IMR-90 (cell line): Measurements from ENCODE around the gene FEV. TPM values are rescaled to one million over a fixed set of nuclear protein-coding genes. Genes with fewer than 3 reads are reported as not detected.

Source experiments
- ATAC-seq: fragments of 200-7000 bp; cut with Tn5 transposase; 2 replicates; pipeline ENCODE4 v1.9.1; 2020; ENCODE audit warnings: low read depth, mild to moderate bottlenecking, moderate library complexity
- BruUV-seq: library from RNA; stranded (reverse); fragments of 400-500 nt; replicated peaks from 2 replicates; lab custom pipeline; 2021; lab: Mats Ljungman, UMichigan
- CTCF ChIA-PET: fragments of 300-600 bp; formaldehyde crosslinking; extraction: SDS; loops from one replicate; lab custom pipeline; 2021; ENCODE audit warnings: antibody characterized with exemption; lab: Yijun Ruan, JAX
- POLR2A ChIA-PET: fragments of 300-600 bp; sonication (Branson Sonifier 250); formaldehyde crosslinking; loops from one replicate; lab custom pipeline; 2022; ENCODE audit warnings: antibody characterized with exemption; ENCODE audit not compliant: unreplicated experiment; lab: Charles Lee
- DNase-seq: peaks from one replicate; pipeline ENCODE4 v3.0.0; 2013
- H2AFZ ChIP-seq: replicated peaks from 2 replicates; pipeline ENCODE3; 2013; ENCODE audit warnings: low read length, mild to moderate bottlenecking; ENCODE audit not compliant: poor library complexity
- H2AK5ac ChIP-seq: 2 replicates; pipeline ENCODE4 v1.6.1; 2013; ENCODE audit warnings: low read depth, low read length, inconsistent platforms
- H2AK9ac ChIP-seq: replicated peaks from 2 replicates; pipeline ENCODE3; 2013; ENCODE audit warnings: mild to moderate bottlenecking, low read depth, low read length, moderate library complexity; ENCODE audit not compliant: poor library complexity
- H2BK120ac ChIP-seq: 2 replicates; pipeline ENCODE4 v1.6.1; 2013; ENCODE audit warnings: low read depth, low read length, inconsistent platforms
- H2BK15ac ChIP-seq: 3 replicates; pipeline ENCODE4 v1.6.1; 2013; ENCODE audit warnings: low read depth, low read length, inconsistent platforms
- H2BK20ac ChIP-seq: 2 replicates; pipeline ENCODE4 v1.6.1; 2013; ENCODE audit warnings: low read depth, mild to moderate bottlenecking, inconsistent platforms, low read length, moderate library complexity
- H2BK5ac ChIP-seq: 2 replicates; pipeline ENCODE4 v1.6.1; 2013; ENCODE audit warnings: mild to moderate bottlenecking, low read depth, low read length, inconsistent platforms; ENCODE audit not compliant: poor library complexity, severe bottlenecking
- H3K14ac ChIP-seq: replicated peaks from 2 replicates; pipeline ENCODE4 v1.6.1; 2013; ENCODE audit warnings: low read depth, low read length, inconsistent platforms
- H3K18ac ChIP-seq: 2 replicates; pipeline ENCODE4 v1.6.1; 2013; ENCODE audit warnings: low read depth, low read length, control low read depth
- H3K23ac ChIP-seq: 2 replicates; pipeline ENCODE4 v1.6.1; 2013; ENCODE audit warnings: low read depth, low read length, inconsistent platforms
- H3K27ac ChIP-seq: 2 replicates; pipeline ENCODE4 v1.5.1; 2013; ENCODE audit warnings: mild to moderate bottlenecking, control low read depth, low read length; ENCODE audit not compliant: insufficient read depth
- H3K27me3 ChIP-seq: 2 replicates; pipeline ENCODE4 v1.6.1; 2013; ENCODE audit warnings: low read length; ENCODE audit not compliant: control insufficient read depth, insufficient read depth
- H3K36me3 ChIP-seq: 2 replicates; pipeline ENCODE4 v1.6.1; 2013; ENCODE audit warnings: low read length, mixed read lengths; ENCODE audit not compliant: control insufficient read depth, insufficient read depth
- H3K4ac ChIP-seq: 2 replicates; pipeline ENCODE4 v1.6.1; 2013; ENCODE audit warnings: low read depth, low read length, inconsistent platforms
- H3K4me1 ChIP-seq: 2 replicates; pipeline ENCODE4 v1.6.1; 2013; ENCODE audit warnings: low read length, mixed read lengths; ENCODE audit not compliant: control insufficient read depth, insufficient read depth
- H3K4me2 ChIP-seq: 2 replicates; pipeline ENCODE4 v1.6.1; 2013; ENCODE audit warnings: low read depth, mild to moderate bottlenecking, control low read depth, low read length, moderate library complexity
- H3K4me3 ChIP-seq: 2 replicates; pipeline ENCODE4 v1.5.1; 2013; ENCODE audit warnings: low read depth, mild to moderate bottlenecking, control low read depth, low read length, moderate library complexity; ENCODE audit not compliant: insufficient read depth
- H3K56ac ChIP-seq: 2 replicates; pipeline ENCODE4 v1.6.1; 2013; ENCODE audit warnings: low read length, inconsistent platforms; ENCODE audit not compliant: insufficient read depth; ENCODE audit errors: extremely low read depth
- H3K79me1 ChIP-seq, 2 experiments: 2 replicates each; pipeline ENCODE4 v1.6.1; 2013; ENCODE audit warnings: low read length in 2 of 2, inconsistent platforms in 1 of 2, low read depth in 1 of 2
- H3K9ac ChIP-seq: 2 replicates; pipeline ENCODE4 v1.6.1; 2013; ENCODE audit warnings: low read depth, low read length, control low read depth
- H3K9me1 ChIP-seq: 2 replicates; pipeline ENCODE4 v1.6.1; 2013; ENCODE audit warnings: low read length, inconsistent platforms; ENCODE audit not compliant: insufficient read depth
- H3K9me3 ChIP-seq: 2 replicates; pipeline ENCODE4 v1.6.1; 2013; ENCODE audit warnings: low read length; ENCODE audit not compliant: control insufficient read depth, insufficient read depth
- H4K20me1 ChIP-seq: 2 replicates; pipeline ENCODE4 v1.6.1; 2013; ENCODE audit warnings: low read length, inconsistent platforms; ENCODE audit not compliant: insufficient read depth
- H4K5ac ChIP-seq: 2 replicates; pipeline ENCODE4 v1.6.1; 2013; ENCODE audit warnings: mild to moderate bottlenecking, low read depth, low read length, control low read depth
- H4K8ac ChIP-seq, 2 experiments: 2 replicates each; pipeline ENCODE4 v1.6.1; 2013; ENCODE audit warnings: low read depth in 2 of 2, low read length in 2 of 2, control low read depth in 1 of 2, inconsistent platforms in 1 of 2
- H4K91ac ChIP-seq: 2 replicates; pipeline ENCODE4 v1.6.1; 2013; ENCODE audit warnings: low read depth, low read length, inconsistent platforms; ENCODE audit not compliant: insufficient read depth
- BHLHE40 ChIP-seq: fragments of 150-350 bp; IDR thresholded peaks from 2 replicates; pipeline ENCODE4 v1.6.1; 2016; ENCODE audit warnings: mild to moderate bottlenecking, low read depth, low read length
- CEBPB ChIP-seq: IDR thresholded peaks from 2 replicates; pipeline ENCODE4 v1.6.1; 2012; ENCODE audit warnings: low read depth, low read length, improper control_type of control experiment
- CHD1 ChIP-seq: IDR thresholded peaks from 2 replicates; pipeline ENCODE4 v1.6.1; 2012; ENCODE audit warnings: low read depth, low read length, improper control_type of control experiment
- CTCF ChIP-seq: conservative IDR thresholded peaks from 2 replicates; pipeline ENCODE4 v1.5.1; 2012; ENCODE audit warnings: mild to moderate bottlenecking, low read depth, low read length, improper control_type of control experiment
- ELK1 ChIP-seq: fragments of 150-350 bp; IDR thresholded peaks from 2 replicates; pipeline ENCODE4 v1.6.1; 2016; ENCODE audit warnings: low read depth, mild to moderate bottlenecking, low read length, moderate library complexity, borderline replicate concordance
- FOS ChIP-seq: fragments of 150-350 bp; IDR thresholded peaks from 2 replicates; pipeline ENCODE4 v1.6.1; 2016; ENCODE audit warnings: low read depth, low read length
- MAFK ChIP-seq: IDR thresholded peaks from 2 replicates; pipeline ENCODE4 v1.6.1; 2012; ENCODE audit warnings: low read depth, low read length, improper control_type of control experiment
- MAZ ChIP-seq: IDR thresholded peaks from 2 replicates; pipeline ENCODE4 v1.6.1; 2012; ENCODE audit warnings: low read depth, mild to moderate bottlenecking, low read length, improper control_type of control experiment, moderate library complexity, borderline replicate concordance
- MXI1 ChIP-seq: IDR thresholded peaks from 2 replicates; pipeline ENCODE4 v1.6.1; 2012; ENCODE audit warnings: low read depth, mild to moderate bottlenecking, low read length, moderate library complexity, borderline replicate concordance
- NFE2L2 ChIP-seq: fragments of 150-350 bp; IDR thresholded peaks from 2 replicates; pipeline ENCODE4 v1.6.1; 2016; ENCODE audit warnings: low read depth, mild to moderate bottlenecking, low read length
- POLR2A ChIP-seq: IDR thresholded peaks from 2 replicates; pipeline ENCODE4 v1.6.1; 2012; ENCODE audit warnings: mild to moderate bottlenecking, low read depth, low read length
- RCOR1 ChIP-seq: IDR thresholded peaks from 2 replicates; pipeline ENCODE4 v1.6.1; 2012; ENCODE audit warnings: mild to moderate bottlenecking, low read length, improper control_type of control experiment; ENCODE audit not compliant: insufficient replicate concordance
- RFX5 ChIP-seq: IDR thresholded peaks from 2 replicates; pipeline ENCODE4 v1.8.0; 2012; ENCODE audit warnings: low read depth, mild to moderate bottlenecking, low read length, moderate library complexity
- SMC3 ChIP-seq: fragments of 150-350 bp; IDR thresholded peaks from 2 replicates; pipeline ENCODE4 v1.6.1; 2016; ENCODE audit warnings: low read depth, mild to moderate bottlenecking, antibody characterized with exemption, low read length, moderate library complexity
- WGBS, 2 experiments: methylation state at CpG; one replicate each; pipeline versions ENCODE4 v1.1.5 to v1.1.7; 2013; ENCODE audit warnings: missing lambda C conversion rate in 2 of 2; ENCODE audit not compliant: insufficient read length in 1 of 2; ENCODE audit errors: extremely low coverage in 2 of 2; 5-methylcytosine and 5-hydroxymethylcytosine counted together
- dilution Hi-C: fragments of 300-500 bp; cut with HindIII; formaldehyde crosslinking; loops from one replicate; pipeline ENCODE4 v1.14.3; 2018; ENCODE audit warnings: low sequenced_read_pairs; ENCODE audit not compliant: unreplicated experiment
- in situ Hi-C: fragments of 300-500 bp; cut with MboI; formaldehyde crosslinking; loops from 3 replicates; pipeline ENCODE4 v1.14.3; 2019; ENCODE audit warnings: low sequenced_read_pairs, inconsistent platforms, mixed read lengths
- intact Hi-C: fragments of 100-400 bp; cut with micrococcal nuclease; formaldehyde crosslinking; loops from 2 replicates; pipeline ENCODE4 v1.10.0; 2022
- polyA plus RNA-seq, 3 experiments: library from polyadenylated mRNA; depleted of rRNA; stranded (reverse); fragments of >200 nt; gene quantifications; 2 replicates each; pipeline ENCODE4 v1.2.3, GENCODE V29; 2012; ENCODE audit warnings: low replicate concordance in 1 of 3
- total RNA-seq: library from RNA; depleted of rRNA; stranded (reverse); fragments of >200 nt; gene quantifications from 2 replicates; pipeline ENCODE4 v1.2.3, GENCODE V29; 2012
- TF ChIP-seq, protein P1 (sequence below): fragments of 150-350 bp; IDR thresholded peaks from 2 replicates; pipeline ENCODE4 v1.6.1; 2017; ENCODE audit warnings: mild to moderate bottlenecking, antibody characterized with exemption, low read length, low read depth

The FEV gene
- total and polyA plus RNA-seq, 2 of the 4 experiments (the other 2 are of a cell fraction), result not detected

DNA sequence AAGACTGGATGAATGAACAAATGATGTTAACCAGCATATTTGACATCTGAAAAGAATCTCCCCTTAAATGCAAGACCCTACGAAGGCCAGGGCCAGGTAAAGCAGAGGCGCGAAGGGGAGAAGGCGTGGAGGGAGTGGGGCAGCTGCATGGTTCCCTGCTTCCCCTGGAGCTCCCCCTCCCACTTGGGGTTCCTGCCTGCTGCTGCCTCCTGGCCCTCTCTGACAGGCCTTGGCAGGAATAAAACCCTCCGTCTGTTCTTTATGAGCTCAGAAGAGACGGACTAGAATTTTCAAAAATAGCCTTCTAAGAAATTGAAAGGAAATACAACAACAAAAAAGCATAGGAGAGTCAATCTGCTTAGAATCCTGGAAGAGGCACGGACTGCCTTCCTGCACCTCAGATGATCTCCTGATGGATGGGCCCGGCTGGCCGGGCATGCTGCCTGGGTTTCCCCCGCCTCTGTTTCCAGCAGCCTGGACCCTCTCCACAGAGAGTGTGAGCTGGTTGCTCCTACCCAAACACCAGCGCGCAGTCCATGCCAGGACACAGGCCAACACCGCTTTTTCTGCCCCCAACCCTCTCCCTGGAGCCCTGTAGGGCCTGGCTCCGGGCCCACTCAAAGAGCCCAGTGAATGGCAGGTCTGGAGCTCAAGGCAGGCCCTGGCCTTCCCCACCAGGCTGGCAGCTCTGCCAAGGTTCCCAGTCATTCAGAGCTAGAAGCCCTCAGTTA is 32.4 kb upstream of the FEV start:
- 22% methylated on average over 5 of the region's 14 CpGs; no CpG with 5 or more reads in 1 of the 2 experiments for WGBS, 2 experiments
- H3K9me1 ChIP-seq, result peaks cover 3% of the 10 kb centered on the region; the same call in 1 of the 2 replicates
- no peak overlapping the region for H2BK120ac ChIP-seq
- H2BK20ac ChIP-seq, result no peak overlapping the region
- H2AK9ac ChIP-seq, result no peak overlapping the region
- ChIA-PET POLR2A (interaction anchor here (0.6 kb wide), 1 partner anchor 10 kb away, joined by 5 read pairs; no protein-coding TSS in a partner anchor), CTCF (interaction anchor here (0.7 to 0.9 kb wide), 2 partner anchors 12 to 13 kb away, joined by 4 read pairs; no protein-coding TSS in a partner anchor)
- H3K27me3 ChIP-seq, result peaks cover 60% of the 10 kb centered on the region
- no peaks in the 10 kb centered on the region for H3K36me3 ChIP-seq
- no peak overlapping the region for H4K91ac ChIP-seq
- no peak overlapping the region for H3K56ac ChIP-seq
- no peak overlapping the region for H2BK15ac ChIP-seq
- DNase-seq (no peak), ATAC-seq (no peak)
- H3K9ac ChIP-seq, result no peak overlapping the region
- no peak overlapping the region for H2BK5ac ChIP-seq
- BruUV-seq, result no TSS peak
- no peak overlapping the region for H3K14ac ChIP-seq
- intact Hi-C loops (no loop called here), in situ Hi-C loops (no loop called here), dilution Hi-C loops (no loop called here)
- H4K20me1 ChIP-seq, result no peaks in the 10 kb centered on the region
- no peaks in the 10 kb centered on the region for H3K4me1 ChIP-seq
- no peak overlapping the region for H4K5ac ChIP-seq
- no peak overlapping the region for H3K23ac ChIP-seq
- H3K4ac ChIP-seq, result no peak overlapping the region
- H2AK5ac ChIP-seq, result no peak overlapping the region
- H3K4me2 ChIP-seq, result no peak overlapping the region
- no peak overlapping the region for H3K18ac ChIP-seq
- no peak overlapping the region for H3K27ac ChIP-seq
- no peak overlapping the region for H2AFZ ChIP-seq
- no peaks in the 10 kb centered on the region for H3K79me1 ChIP-seq
- H3K4me3 ChIP-seq, result no peak overlapping the region
- no peak overlapping the region for H4K8ac ChIP-seq
- no peaks in the 10 kb centered on the region for H3K9me3 ChIP-seq
- TF ChIP-seq RCOR1 (no peak), FOS (no peak), POLR2A (no peak), NFE2L2 (no peak), MAFK (no peak), CHD1 (no peak), SMC3 (no peak), RFX5 (no peak), CEBPB (no peak), MAZ (no peak), CTCF (no peak), BHLHE40 (no peak), ELK1 (no peak), MXI1 (no peak)
- TF ChIP-seq, protein P1, sequence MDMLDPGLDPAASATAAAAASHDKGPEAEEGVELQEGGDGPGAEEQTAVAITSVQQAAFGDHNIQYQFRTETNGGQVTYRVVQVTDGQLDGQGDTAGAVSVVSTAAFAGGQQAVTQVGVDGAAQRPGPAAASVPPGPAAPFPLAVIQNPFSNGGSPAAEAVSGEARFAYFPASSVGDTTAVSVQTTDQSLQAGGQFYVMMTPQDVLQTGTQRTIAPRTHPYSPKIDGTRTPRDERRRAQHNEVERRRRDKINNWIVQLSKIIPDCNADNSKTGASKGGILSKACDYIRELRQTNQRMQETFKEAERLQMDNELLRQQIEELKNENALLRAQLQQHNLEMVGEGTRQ, result no peak
